ENCODE results near the gene TEX264. TPM values are rescaled to one million over a fixed set of nuclear protein-coding genes. Genes with fewer than 3 reads are reported as not detected.

The TEX264 gene
- total RNA-seq, 1 experiment from 2014 or later = 46.4 TPM

DNA sequence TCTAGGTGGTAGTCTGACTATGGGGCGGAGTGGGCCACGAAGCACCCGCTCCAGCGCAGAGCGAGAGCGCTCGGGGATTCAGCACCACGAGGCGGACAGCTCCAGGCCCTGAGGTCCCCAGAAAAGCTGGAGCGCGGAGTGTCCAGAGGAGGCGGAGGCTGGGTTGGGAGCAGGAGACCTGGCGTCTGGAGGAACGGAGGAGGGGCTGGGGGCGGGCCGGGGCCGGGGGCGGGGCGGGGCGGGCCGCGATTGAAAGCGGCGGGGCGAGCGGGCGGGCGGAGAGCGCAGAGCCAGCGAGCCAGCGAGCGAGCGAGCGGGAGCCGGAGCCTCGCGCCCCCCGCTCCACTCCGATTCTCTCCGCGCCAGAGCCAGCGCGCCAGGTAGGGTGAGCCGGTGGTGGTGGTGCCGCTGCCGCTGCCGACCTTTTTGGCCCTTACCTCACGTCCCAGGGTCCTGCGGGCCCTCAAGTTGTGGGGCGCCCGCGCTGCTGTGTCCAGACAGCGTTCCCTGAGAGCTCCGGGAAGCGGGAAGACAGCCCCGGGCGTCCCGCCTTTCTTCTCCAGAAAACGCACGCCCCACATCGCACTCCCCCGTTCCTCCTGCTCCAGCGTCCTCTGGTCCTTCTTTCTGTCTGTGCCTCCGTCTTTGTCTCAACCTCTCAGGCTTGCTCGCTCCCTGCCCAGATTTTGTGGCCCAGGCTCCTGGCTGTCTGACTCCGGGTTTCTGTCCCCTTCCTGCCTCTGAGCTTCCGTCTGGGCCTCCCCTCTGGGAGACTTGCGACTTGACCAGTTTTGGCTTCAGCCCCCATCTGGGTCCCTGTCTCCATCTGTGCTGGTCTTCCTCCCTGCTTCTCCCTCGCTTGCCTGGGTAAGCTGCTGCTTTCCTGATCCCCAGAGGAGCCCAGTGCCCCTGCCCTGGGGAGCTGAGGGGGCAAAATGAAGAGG is 36.0 kb downstream of the TEX264 start, which contains the start of gene GRM2:
TSS of gene GRM2 (plus strand) at position 281 of the 944 bp plus-strand sequence. CDS start 1,916 bp downstream, outside the sequence.
- DNase-seq (ENCODE audit: unreplicated experiment) = no peak
- ChIA-PET POLR2A (no interaction called here), CTCF (interaction anchor here (0.6 to 1.1 kb wide), 3 partner anchors 12 to 144 kb away, joined by 3 to 4 read pairs (median 3); no protein-coding TSS in a partner anchor)
- Mint-ChIP-seq H3K4me3 (ENCODE audit: unreplicated experiment) (no peak within 1 kb of the TSS), H3K27ac (ENCODE audit: low read depth, unreplicated experiment) (no peak within 1 kb of the TSS), H3K27me3 (ENCODE audit: insufficient read depth, unreplicated experiment) (no peaks in the 10 kb centered on the region), H3K4me1 (ENCODE audit: insufficient read depth, unreplicated experiment) (no peaks in the 10 kb centered on the region), H3K36me3 (ENCODE audit: insufficient read depth, unreplicated experiment) (peaks cover 19% of the 10 kb centered on the region), H3K9me3 (ENCODE audit: unreplicated experiment) (no peaks in the 10 kb centered on the region)
- BruUV-seq (replicated peaks) = no TSS peak
- TF ChIP-seq, protein P1, sequence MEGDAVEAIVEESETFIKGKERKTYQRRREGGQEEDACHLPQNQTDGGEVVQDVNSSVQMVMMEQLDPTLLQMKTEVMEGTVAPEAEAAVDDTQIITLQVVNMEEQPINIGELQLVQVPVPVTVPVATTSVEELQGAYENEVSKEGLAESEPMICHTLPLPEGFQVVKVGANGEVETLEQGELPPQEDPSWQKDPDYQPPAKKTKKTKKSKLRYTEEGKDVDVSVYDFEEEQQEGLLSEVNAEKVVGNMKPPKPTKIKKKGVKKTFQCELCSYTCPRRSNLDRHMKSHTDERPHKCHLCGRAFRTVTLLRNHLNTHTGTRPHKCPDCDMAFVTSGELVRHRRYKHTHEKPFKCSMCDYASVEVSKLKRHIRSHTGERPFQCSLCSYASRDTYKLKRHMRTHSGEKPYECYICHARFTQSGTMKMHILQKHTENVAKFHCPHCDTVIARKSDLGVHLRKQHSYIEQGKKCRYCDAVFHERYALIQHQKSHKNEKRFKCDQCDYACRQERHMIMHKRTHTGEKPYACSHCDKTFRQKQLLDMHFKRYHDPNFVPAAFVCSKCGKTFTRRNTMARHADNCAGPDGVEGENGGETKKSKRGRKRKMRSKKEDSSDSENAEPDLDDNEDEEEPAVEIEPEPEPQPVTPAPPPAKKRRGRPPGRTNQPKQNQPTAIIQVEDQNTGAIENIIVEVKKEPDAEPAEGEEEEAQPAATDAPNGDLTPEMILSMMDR (IDR thresholded peaks at IDR 0.05; ENCODE audit: unreplicated experiment) = no peak
- intact Hi-C loops (cut with micrococcal nuclease) = no loop called here

DNA sequence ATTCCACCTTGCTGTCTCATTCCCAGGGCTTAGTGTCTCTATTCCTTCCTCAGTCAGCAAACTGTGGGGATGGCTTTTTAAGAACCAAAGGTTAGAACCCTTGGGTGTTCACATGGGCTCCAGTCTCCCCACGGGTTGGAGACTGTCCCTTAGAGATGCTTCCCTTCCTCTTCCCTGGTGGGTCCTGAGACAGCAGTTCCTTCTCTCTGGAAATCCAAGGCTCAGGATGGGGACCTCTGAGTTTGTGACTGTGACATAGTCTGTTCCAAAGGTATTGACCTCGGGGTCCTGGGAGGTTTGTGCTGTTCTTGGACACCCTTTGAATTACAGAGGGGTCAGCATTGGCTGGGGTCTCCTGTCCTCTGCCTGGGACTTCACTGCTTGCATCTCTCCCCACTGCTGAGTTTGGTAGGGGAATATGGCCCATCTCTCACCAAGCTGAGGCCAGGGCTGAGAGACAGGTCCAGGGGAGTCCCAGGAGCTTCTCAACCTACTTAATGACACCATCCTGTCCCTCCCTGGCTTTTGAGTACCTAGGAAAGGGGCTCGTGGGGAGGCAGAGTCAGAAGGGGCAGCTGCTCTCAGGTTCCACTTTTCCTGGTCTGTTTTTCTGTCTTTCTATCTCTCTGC is 37.3 kb downstream of the TEX264 start:
- ChIA-PET POLR2A (no interaction called here), CTCF (no interaction called here)
- no peaks in the 10 kb centered on the region for H3K27me3 Mint-ChIP-seq (ENCODE audit: insufficient read depth, unreplicated experiment)
- no TSS peak for BruUV-seq (replicated peaks)
- no peaks in the 10 kb centered on the region for H3K9me3 Mint-ChIP-seq (ENCODE audit: unreplicated experiment)
- peaks cover 19% of the 10 kb centered on the region for H3K36me3 Mint-ChIP-seq (ENCODE audit: insufficient read depth, unreplicated experiment)
- no peak for DNase-seq (ENCODE audit: unreplicated experiment)
- H3K27ac Mint-ChIP-seq (ENCODE audit: low read depth, unreplicated experiment) = no peak overlapping the region
- TF ChIP-seq, protein P1 (IDR thresholded peaks at IDR 0.05; ENCODE audit: unreplicated experiment) = no peak
- no peak overlapping the region for H3K4me3 Mint-ChIP-seq (ENCODE audit: unreplicated experiment)
- intact Hi-C loops (cut with micrococcal nuclease) = no loop called here
- H3K4me1 Mint-ChIP-seq (ENCODE audit: insufficient read depth, unreplicated experiment) = no peaks in the 10 kb centered on the region

DNA sequence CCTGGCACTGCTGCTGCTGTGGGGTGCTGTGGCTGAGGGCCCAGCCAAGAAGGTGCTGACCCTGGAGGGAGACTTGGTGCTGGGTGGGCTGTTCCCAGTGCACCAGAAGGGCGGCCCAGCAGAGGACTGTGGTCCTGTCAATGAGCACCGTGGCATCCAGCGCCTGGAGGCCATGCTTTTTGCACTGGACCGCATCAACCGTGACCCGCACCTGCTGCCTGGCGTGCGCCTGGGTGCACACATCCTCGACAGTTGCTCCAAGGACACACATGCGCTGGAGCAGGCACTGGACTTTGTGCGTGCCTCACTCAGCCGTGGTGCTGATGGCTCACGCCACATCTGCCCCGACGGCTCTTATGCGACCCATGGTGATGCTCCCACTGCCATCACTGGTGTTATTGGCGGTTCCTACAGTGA is 38.0 kb downstream of the TEX264 start:
- TF ChIP-seq, protein P1 (IDR thresholded peaks at IDR 0.05; ENCODE audit: unreplicated experiment) = no peak
- DNase-seq (ENCODE audit: unreplicated experiment) = no peak
- no TSS peak for BruUV-seq (replicated peaks)
- Mint-ChIP-seq H3K4me3 (ENCODE audit: unreplicated experiment) (no peak overlapping the region), H3K36me3 (ENCODE audit: insufficient read depth, unreplicated experiment) (peaks cover 19% of the 10 kb centered on the region), H3K9me3 (ENCODE audit: unreplicated experiment) (no peaks in the 10 kb centered on the region), H3K27ac (ENCODE audit: low read depth, unreplicated experiment) (no peak overlapping the region), H3K4me1 (ENCODE audit: insufficient read depth, unreplicated experiment) (no peaks in the 10 kb centered on the region), H3K27me3 (ENCODE audit: insufficient read depth, unreplicated experiment) (no peaks in the 10 kb centered on the region)
- ChIA-PET CTCF (no interaction called here), POLR2A (interaction anchor here (0.6 to 0.7 kb wide), 2 partner anchors 105 to 492 kb away, joined by 3 to 4 read pairs; no protein-coding TSS in a partner anchor)
- intact Hi-C loops (cut with micrococcal nuclease) = no loop called here

DNA sequence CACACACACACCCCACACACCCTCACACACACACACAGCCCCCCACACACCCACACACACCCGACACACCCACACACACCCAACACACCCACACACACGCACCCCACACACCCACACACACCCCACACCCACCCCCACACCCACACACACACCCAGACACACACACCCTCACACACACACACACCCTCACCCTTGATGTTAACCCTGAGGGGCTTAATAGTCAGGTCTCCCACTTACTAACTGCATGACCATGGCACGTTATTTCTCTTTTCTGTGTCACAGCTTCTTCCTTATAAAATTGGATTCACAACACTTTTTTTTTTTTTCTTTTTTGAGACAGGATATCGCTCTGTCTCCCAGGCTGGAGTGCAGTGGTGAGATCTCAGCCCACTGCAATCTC is 38.6 kb downstream of the TEX264 start:
- no peaks in the 10 kb centered on the region for H3K9me3 Mint-ChIP-seq (ENCODE audit: unreplicated experiment)
- TF ChIP-seq, protein P1 (IDR thresholded peaks at IDR 0.05; ENCODE audit: unreplicated experiment) = no peak
- BruUV-seq (replicated peaks) = no TSS peak
- no peak for DNase-seq (ENCODE audit: unreplicated experiment)
- no peak overlapping the region for H3K27ac Mint-ChIP-seq (ENCODE audit: low read depth, unreplicated experiment)
- ChIA-PET POLR2A (interaction anchor here (0.6 to 0.9 kb wide), 3 partner anchors 19 to 492 kb away, joined by 3 to 5 read pairs (median 4); no protein-coding TSS in a partner anchor), CTCF (interaction anchor here (0.6 to 0.9 kb wide), 2 partner anchors 90 to 92 kb away, joined by 3 read pairs; no protein-coding TSS in a partner anchor)
- intact Hi-C loops (cut with micrococcal nuclease) = no loop called here
- H3K4me3 Mint-ChIP-seq (ENCODE audit: unreplicated experiment) = no peak overlapping the region
- H3K27me3 Mint-ChIP-seq (ENCODE audit: insufficient read depth, unreplicated experiment) = no peaks in the 10 kb centered on the region
- peaks cover 15% of the 10 kb centered on the region for H3K36me3 Mint-ChIP-seq (ENCODE audit: insufficient read depth, unreplicated experiment)
- no peaks in the 10 kb centered on the region for H3K4me1 Mint-ChIP-seq (ENCODE audit: insufficient read depth, unreplicated experiment)

Measured in MCF 10A (cell line).